WTC11 (cell line): ENCODE results near the gene NSDHL. TPM values are rescaled to one million over a fixed set of nuclear protein-coding genes. Genes with fewer than 3 reads are reported as not detected.

ENCODE experiments used
- FOXP1 ChIP-seq: sonication (generic); formaldehyde crosslinking; IDR thresholded peaks from 2 replicates; pipeline ENCODE4 v1.8.0; 2022; ENCODE audit warnings: missing genetic modification reagents, mild to moderate bottlenecking, moderate library complexity, borderline replicate concordance
- HMGXB4 ChIP-seq: sonication (generic); formaldehyde crosslinking; IDR thresholded peaks from 2 replicates; pipeline ENCODE4 v1.8.1; 2023; ENCODE audit warnings: mild to moderate bottlenecking, moderate library complexity, missing genetic modification reagents
- MXD4 ChIP-seq: fragments of 250-450 bp; sonication (Bioruptor Pico); IDR thresholded peaks from 2 replicates; pipeline ENCODE4 v1.8.0; 2021; ENCODE audit warnings: mild to moderate bottlenecking, moderate library complexity, borderline replicate concordance
- SMAD4 ChIP-seq: sonication (generic); formaldehyde crosslinking; IDR thresholded peaks from 2 replicates; pipeline ENCODE4 v1.8.0; 2022; ENCODE audit warnings: mild to moderate bottlenecking, missing genetic modification reagents
- SP1 ChIP-seq: sonication (generic); formaldehyde crosslinking; conservative IDR thresholded peaks from 2 replicates; pipeline ENCODE4 v1.8.1; 2022; ENCODE audit warnings: missing genetic modification reagents
- ZMAT4 ChIP-seq: fragments of 250-450 bp; sonication (Bioruptor Pico); IDR thresholded peaks from 2 replicates; pipeline ENCODE4 v1.9.0; 2021; ENCODE audit warnings: mild to moderate bottlenecking
- ZNF671 ChIP-seq: fragments of 250-450 bp; sonication (Bioruptor Pico); IDR thresholded peaks from 2 replicates; pipeline ENCODE4 v1.8.0; 2021; ENCODE audit warnings: mild to moderate bottlenecking
- total RNA-seq: library from RNA; stranded (reverse); gene quantifications from 3 replicates; pipeline ENCODE4 v1.2.3, GENCODE V29; 2021
- TF ChIP-seq, protein P1 (sequence below): sonication (generic); formaldehyde crosslinking; IDR thresholded peaks from 2 replicates; pipeline ENCODE4 v1.8.0; 2023; ENCODE audit warnings: missing genetic modification reagents, mild to moderate bottlenecking, borderline replicate concordance
- TF ChIP-seq, protein P2 (sequence below): sonication (generic); formaldehyde crosslinking; IDR thresholded peaks from 2 replicates; pipeline ENCODE4 v1.8.1; 2022; ENCODE audit warnings: mild to moderate bottlenecking, moderate library complexity, missing genetic modification reagents
- TF ChIP-seq, protein P3 (sequence below): fragments of 250-450 bp; sonication (Bioruptor Pico); IDR thresholded peaks from 2 replicates; pipeline ENCODE4 v1.9.0; 2021; ENCODE audit warnings: mild to moderate bottlenecking, borderline replicate concordance
- TF ChIP-seq, protein P4 (sequence below): sonication (generic); formaldehyde crosslinking; IDR thresholded peaks from 2 replicates; pipeline ENCODE4 v1.8.1; 2023; ENCODE audit warnings: mild to moderate bottlenecking, missing genetic modification reagents, moderate library complexity
- TF ChIP-seq, protein P5 (sequence below): sonication (generic); formaldehyde crosslinking; IDR thresholded peaks from 2 replicates; pipeline ENCODE4 v1.8.0; 2022; ENCODE audit warnings: mild to moderate bottlenecking, missing genetic modification reagents
- TF ChIP-seq, protein P6 (sequence below): sonication (generic); formaldehyde crosslinking; IDR thresholded peaks from 2 replicates; pipeline ENCODE4 v1.8.1; 2022; ENCODE audit warnings: mild to moderate bottlenecking, missing genetic modification reagents, moderate library complexity, borderline replicate concordance
- TF ChIP-seq, protein P7 (sequence below): sonication (generic); formaldehyde crosslinking; conservative IDR thresholded peaks from 2 replicates; pipeline ENCODE4 v1.8.1; 2022; ENCODE audit warnings: mild to moderate bottlenecking, missing genetic modification reagents

Gene NSDHL
- total RNA-seq, 1 experiment from 2014 or later: 22.5 TPM

DNA sequence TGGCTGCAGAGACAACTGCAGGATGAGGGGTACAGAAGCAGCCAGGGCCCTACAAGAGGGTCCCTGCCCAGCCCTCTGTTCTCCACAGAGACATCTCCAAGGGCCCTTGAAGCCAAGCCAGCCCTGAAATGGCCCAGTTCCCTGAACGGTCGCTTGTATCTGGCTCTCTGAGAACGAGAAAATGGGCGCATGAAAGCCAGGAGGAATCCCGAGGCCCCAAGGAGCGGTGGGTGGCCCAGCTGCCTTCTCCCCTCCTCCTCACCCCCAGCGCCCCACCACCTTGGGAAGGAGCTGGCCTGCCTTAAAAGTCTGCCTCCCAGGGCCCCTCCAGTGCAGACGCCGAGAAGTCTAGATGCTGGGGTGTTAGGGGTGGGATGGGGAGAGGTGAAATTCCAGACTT is 72.7 kb downstream of the NSDHL start (continued):
- TF ChIP-seq, protein P1, sequence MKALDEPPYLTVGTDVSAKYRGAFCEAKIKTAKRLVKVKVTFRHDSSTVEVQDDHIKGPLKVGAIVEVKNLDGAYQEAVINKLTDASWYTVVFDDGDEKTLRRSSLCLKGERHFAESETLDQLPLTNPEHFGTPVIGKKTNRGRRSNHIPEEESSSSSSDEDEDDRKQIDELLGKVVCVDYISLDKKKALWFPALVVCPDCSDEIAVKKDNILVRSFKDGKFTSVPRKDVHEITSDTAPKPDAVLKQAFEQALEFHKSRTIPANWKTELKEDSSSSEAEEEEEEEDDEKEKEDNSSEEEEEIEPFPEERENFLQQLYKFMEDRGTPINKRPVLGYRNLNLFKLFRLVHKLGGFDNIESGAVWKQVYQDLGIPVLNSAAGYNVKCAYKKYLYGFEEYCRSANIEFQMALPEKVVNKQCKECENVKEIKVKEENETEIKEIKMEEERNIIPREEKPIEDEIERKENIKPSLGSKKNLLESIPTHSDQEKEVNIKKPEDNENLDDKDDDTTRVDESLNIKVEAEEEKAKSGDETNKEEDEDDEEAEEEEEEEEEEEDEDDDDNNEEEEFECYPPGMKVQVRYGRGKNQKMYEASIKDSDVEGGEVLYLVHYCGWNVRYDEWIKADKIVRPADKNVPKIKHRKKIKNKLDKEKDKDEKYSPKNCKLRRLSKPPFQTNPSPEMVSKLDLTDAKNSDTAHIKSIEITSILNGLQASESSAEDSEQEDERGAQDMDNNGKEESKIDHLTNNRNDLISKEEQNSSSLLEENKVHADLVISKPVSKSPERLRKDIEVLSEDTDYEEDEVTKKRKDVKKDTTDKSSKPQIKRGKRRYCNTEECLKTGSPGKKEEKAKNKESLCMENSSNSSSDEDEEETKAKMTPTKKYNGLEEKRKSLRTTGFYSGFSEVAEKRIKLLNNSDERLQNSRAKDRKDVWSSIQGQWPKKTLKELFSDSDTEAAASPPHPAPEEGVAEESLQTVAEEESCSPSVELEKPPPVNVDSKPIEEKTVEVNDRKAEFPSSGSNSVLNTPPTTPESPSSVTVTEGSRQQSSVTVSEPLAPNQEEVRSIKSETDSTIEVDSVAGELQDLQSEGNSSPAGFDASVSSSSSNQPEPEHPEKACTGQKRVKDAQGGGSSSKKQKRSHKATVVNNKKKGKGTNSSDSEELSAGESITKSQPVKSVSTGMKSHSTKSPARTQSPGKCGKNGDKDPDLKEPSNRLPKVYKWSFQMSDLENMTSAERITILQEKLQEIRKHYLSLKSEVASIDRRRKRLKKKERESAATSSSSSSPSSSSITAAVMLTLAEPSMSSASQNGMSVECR (CRISPR knock-in tag): no peak
- TF ChIP-seq, protein P2, sequence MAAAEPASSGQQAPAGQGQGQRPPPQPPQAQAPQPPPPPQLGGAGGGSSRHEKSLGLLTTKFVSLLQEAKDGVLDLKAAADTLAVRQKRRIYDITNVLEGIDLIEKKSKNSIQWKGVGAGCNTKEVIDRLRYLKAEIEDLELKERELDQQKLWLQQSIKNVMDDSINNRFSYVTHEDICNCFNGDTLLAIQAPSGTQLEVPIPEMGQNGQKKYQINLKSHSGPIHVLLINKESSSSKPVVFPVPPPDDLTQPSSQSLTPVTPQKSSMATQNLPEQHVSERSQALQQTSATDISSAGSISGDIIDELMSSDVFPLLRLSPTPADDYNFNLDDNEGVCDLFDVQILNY (CRISPR knock-in tag): no peak
- TF ChIP-seq ZMAT4 (CRISPR knock-in tag): no peak
- TF ChIP-seq, protein P3, sequence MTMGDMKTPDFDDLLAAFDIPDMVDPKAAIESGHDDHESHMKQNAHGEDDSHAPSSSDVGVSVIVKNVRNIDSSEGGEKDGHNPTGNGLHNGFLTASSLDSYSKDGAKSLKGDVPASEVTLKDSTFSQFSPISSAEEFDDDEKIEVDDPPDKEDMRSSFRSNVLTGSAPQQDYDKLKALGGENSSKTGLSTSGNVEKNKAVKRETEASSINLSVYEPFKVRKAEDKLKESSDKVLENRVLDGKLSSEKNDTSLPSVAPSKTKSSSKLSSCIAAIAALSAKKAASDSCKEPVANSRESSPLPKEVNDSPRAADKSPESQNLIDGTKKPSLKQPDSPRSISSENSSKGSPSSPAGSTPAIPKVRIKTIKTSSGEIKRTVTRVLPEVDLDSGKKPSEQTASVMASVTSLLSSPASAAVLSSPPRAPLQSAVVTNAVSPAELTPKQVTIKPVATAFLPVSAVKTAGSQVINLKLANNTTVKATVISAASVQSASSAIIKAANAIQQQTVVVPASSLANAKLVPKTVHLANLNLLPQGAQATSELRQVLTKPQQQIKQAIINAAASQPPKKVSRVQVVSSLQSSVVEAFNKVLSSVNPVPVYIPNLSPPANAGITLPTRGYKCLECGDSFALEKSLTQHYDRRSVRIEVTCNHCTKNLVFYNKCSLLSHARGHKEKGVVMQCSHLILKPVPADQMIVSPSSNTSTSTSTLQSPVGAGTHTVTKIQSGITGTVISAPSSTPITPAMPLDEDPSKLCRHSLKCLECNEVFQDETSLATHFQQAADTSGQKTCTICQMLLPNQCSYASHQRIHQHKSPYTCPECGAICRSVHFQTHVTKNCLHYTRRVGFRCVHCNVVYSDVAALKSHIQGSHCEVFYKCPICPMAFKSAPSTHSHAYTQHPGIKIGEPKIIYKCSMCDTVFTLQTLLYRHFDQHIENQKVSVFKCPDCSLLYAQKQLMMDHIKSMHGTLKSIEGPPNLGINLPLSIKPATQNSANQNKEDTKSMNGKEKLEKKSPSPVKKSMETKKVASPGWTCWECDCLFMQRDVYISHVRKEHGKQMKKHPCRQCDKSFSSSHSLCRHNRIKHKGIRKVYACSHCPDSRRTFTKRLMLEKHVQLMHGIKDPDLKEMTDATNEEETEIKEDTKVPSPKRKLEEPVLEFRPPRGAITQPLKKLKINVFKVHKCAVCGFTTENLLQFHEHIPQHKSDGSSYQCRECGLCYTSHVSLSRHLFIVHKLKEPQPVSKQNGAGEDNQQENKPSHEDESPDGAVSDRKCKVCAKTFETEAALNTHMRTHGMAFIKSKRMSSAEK (CRISPR knock-in tag): no peak
- TF ChIP-seq ZNF671 (CRISPR knock-in tag): no peak
- no peak for TF ChIP-seq FOXP1
- no peak for TF ChIP-seq SMAD4 (CRISPR knock-in tag)
- TF ChIP-seq, protein P4, sequence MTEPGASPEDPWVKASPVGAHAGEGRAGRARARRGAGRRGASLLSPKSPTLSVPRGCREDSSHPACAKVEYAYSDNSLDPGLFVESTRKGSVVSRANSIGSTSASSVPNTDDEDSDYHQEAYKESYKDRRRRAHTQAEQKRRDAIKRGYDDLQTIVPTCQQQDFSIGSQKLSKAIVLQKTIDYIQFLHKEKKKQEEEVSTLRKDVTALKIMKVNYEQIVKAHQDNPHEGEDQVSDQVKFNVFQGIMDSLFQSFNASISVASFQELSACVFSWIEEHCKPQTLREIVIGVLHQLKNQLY (CRISPR knock-in tag): no peak
- no peak for TF ChIP-seq HMGXB4 (CRISPR knock-in tag)
- no peak for TF ChIP-seq MXD4 (CRISPR knock-in tag)
- TF ChIP-seq, protein P5, sequence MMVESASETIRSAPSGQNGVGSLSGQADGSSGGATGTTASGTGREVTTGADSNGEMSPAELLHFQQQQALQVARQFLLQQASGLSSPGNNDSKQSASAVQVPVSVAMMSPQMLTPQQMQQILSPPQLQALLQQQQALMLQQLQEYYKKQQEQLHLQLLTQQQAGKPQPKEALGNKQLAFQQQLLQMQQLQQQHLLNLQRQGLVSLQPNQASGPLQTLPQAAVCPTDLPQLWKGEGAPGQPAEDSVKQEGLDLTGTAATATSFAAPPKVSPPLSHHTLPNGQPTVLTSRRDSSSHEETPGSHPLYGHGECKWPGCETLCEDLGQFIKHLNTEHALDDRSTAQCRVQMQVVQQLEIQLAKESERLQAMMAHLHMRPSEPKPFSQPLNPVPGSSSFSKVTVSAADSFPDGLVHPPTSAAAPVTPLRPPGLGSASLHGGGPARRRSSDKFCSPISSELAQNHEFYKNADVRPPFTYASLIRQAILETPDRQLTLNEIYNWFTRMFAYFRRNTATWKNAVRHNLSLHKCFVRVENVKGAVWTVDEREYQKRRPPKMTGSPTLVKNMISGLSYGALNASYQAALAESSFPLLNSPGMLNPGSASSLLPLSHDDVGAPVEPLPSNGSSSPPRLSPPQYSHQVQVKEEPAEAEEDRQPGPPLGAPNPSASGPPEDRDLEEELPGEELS (CRISPR knock-in tag): no peak
- TF ChIP-seq SP1 (CRISPR knock-in tag): no peak
- TF ChIP-seq, protein P6, sequence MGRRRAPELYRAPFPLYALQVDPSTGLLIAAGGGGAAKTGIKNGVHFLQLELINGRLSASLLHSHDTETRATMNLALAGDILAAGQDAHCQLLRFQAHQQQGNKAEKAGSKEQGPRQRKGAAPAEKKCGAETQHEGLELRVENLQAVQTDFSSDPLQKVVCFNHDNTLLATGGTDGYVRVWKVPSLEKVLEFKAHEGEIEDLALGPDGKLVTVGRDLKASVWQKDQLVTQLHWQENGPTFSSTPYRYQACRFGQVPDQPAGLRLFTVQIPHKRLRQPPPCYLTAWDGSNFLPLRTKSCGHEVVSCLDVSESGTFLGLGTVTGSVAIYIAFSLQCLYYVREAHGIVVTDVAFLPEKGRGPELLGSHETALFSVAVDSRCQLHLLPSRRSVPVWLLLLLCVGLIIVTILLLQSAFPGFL (CRISPR knock-in tag): no peak
- TF ChIP-seq, protein P7, sequence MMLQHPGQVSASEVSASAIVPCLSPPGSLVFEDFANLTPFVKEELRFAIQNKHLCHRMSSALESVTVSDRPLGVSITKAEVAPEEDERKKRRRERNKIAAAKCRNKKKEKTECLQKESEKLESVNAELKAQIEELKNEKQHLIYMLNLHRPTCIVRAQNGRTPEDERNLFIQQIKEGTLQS: no peak
